Skin epidermis (tissue), 12 donors: ENCODE data around the gene ILF2.
A peak's percentile ranks its signal among the peaks of the same experiment; 100 is the strongest.
"Not testable (repeated sequence)": the region's sequence is repeated elsewhere in the genome, so short reads cannot be mapped to it uniquely, and the experiment has no call there.

Experiments used
- H3K27ac ChIP-seq, 21 experiments: fragments of 200-600 bp; sonication (generic) in 11 of 21; one replicate each; pipeline ENCODE4 v1.5.0; 2020; ENCODE audit warnings: mild to moderate bottlenecking in 3 of 21, inconsistent platforms in 2 of 21, moderate library complexity in 2 of 21
- H3K4me3 ChIP-seq, 7 experiments: fragments of 200-600 bp; sonication (generic) in 2 of 7; one replicate each; pipeline ENCODE4 v1.5.0; 2020; ENCODE audit warnings: inconsistent platforms in 2 of 7, mild to moderate bottlenecking in 2 of 7, moderate library complexity in 1 of 7

ILF2 gene

GRCh38 chr1:153670859-153671627, at the start of gene ILF2:
TSS of gene ILF2 (minus strand) at chr1:153670993. CDS start at chr1:153670922, 71 bp downstream.
- H3K4me3 ChIP-seq: peak within 1 kb of the TSS; percentile 54 to 96 (median 74)
- peak within 1 kb of the TSS; percentile 58 to 95 (median 86) for H3K27ac ChIP-seq

GRCh38 chr1:153717330-153717729, 46.5 kb upstream of the ILF2 start:
- H3K4me3 ChIP-seq: no peak overlapping the region
- H3K27ac ChIP-seq: no peak overlapping the region

GRCh38 chr1:153716211-153716610, 45.4 kb upstream of the ILF2 start:
- not testable (repeated sequence) for H3K27ac ChIP-seq, H3K4me3 ChIP-seq

GRCh38 chr1:153711026-153711425, 40.2 kb upstream of the ILF2 start:
- Histone ChIP-seq H3K4me3 (no peak overlapping the region), H3K27ac (no peak overlapping the region)

GRCh38 chr1:153705484-153705883, 34.7 kb upstream of the ILF2 start:
- no peak overlapping the region for H3K4me3 ChIP-seq
- no peak overlapping the region for H3K27ac ChIP-seq

- Histone ChIP-seq H3K4me3 (no peak overlapping the region), H3K27ac (peak overlapping the region in 4 of 21 experiments; percentile 16 to 79 (median 29))
Measured at GRCh38 chr1:153699768-153700167, 29.0 kb upstream of the ILF2 start.

- H3K4me3 ChIP-seq: no peak overlapping the region
- peak overlapping the region in 16 of 21 experiments; percentile 24 to 89 (median 64) for H3K27ac ChIP-seq
Measured at GRCh38 chr1:153698923-153699714, 28.3 kb upstream of the ILF2 start.

- Histone ChIP-seq H3K4me3 (peak overlapping the region in 1 of 7 experiments; percentile 3), H3K27ac (peak overlapping the region; percentile 5 to 89 (median 69))
Measured at GRCh38 chr1:153698020-153698922, 27.5 kb upstream of the ILF2 start.

GRCh38 chr1:153697191-153698019, 26.6 kb upstream of the ILF2 start:
- Histone ChIP-seq H3K27ac (peak overlapping the region in 20 of 21 experiments; percentile 5 to 89 (median 72)), H3K4me3 (peak overlapping the region in 1 of 7 experiments; percentile 3)

GRCh38 chr1:153696741-153697140, 25.9 kb upstream of the ILF2 start:
- H3K27ac ChIP-seq: peak overlapping the region in 1 of 21 experiments; percentile 81
- H3K4me3 ChIP-seq: no peak overlapping the region

- Histone ChIP-seq H3K27ac (no peak overlapping the region), H3K4me3 (no peak overlapping the region)
Measured at GRCh38 chr1:153693466-153693865, 22.7 kb upstream of the ILF2 start.

GRCh38 chr1:153688736-153689328, 18.0 kb upstream of the ILF2 start:
- Histone ChIP-seq H3K27ac (no peak overlapping the region), H3K4me3 (no peak overlapping the region)

GRCh38 chr1:153688276-153688675, 17.5 kb upstream of the ILF2 start:
- Histone ChIP-seq H3K27ac (no peak overlapping the region), H3K4me3 (no peak overlapping the region)

- Histone ChIP-seq H3K27ac (no peak overlapping the region), H3K4me3 (no peak overlapping the region)
Measured at GRCh38 chr1:153687346-153688125, 16.7 kb upstream of the ILF2 start.

- Histone ChIP-seq H3K4me3 (no peak overlapping the region), H3K27ac (no peak overlapping the region)
Measured at GRCh38 chr1:153685544-153686340, 14.9 kb upstream of the ILF2 start.

- no peak overlapping the region for H3K4me3 ChIP-seq
- H3K27ac ChIP-seq: no peak overlapping the region
Measured at GRCh38 chr1:153684892-153685291, 14.1 kb upstream of the ILF2 start.

GRCh38 chr1:153683854-153684253, 13.1 kb upstream of the ILF2 start:
- no peak overlapping the region for H3K4me3 ChIP-seq
- no peak overlapping the region for H3K27ac ChIP-seq
